Activated CD4-positive, alpha-beta T cell treated with anti-CD3 and anti-CD28 coated beads, Interleukin-2, Interleukin-4, amounts not matched to agents 100 ng/mL and 50 ng/mL, durations not matched to agents 16 hours and 8 hours (primary cell): ENCODE data around the gene GAS1.

Experiments
- DNase-seq: peaks from one replicate; pipeline ENCODE4 v3.0.0-alpha.2; 2020; ENCODE audit warnings: low spot score

GAS1 gene

GRCh38 chr9:86947146-86948073 lies at the start of gene GAS1:
Gene GAS1, minus strand, starts transcription at chr9:86947506. Its CDS starts 727 bp downstream, at chr9:86946779.
- peak; percentile 68 for DNase-seq

DNA sequence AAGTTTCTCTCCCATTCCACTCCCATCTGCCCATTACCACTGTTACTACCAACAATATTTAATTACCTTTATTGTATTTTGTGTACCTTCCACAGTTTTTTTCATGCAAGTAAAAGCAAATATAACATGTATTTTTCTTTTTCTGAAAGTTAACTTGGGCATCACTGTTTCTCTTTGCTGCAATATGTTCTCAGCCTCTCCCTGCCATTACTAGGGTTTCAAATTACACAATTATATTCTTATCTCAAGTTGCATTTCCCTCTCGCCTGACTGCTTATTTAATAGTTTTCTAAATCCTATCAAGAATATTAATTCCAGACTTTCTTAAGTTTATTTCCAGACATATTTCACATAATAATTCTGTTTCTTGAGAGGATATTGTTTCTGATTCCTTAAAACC lies 46.9 kb upstream of the GAS1 start:
- no peak for DNase-seq

- no peak for DNase-seq
Measured at GRCh38 chr9:86993830-86994229, 46.5 kb upstream of the GAS1 start.

DNA sequence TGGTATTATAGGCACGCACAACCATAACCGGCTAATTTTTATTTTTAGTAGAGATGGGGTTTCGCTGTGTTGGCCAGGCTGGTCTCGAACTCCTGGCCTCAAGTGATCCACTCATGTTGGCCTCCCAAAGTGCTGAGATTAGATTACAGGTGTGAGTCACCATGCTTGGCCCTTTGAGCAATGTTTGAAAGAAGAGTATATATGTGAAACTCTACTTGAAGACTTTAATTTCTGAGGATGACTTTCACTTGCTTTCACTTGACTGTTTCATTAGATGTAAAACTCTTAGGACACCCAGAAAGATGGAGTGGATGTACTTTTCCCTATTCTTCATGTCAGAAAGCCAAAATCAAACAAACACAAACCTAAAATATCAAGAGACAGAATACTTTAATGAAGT lies 43.8 kb upstream of the GAS1 start:
- DNase-seq, result no peak

DNA sequence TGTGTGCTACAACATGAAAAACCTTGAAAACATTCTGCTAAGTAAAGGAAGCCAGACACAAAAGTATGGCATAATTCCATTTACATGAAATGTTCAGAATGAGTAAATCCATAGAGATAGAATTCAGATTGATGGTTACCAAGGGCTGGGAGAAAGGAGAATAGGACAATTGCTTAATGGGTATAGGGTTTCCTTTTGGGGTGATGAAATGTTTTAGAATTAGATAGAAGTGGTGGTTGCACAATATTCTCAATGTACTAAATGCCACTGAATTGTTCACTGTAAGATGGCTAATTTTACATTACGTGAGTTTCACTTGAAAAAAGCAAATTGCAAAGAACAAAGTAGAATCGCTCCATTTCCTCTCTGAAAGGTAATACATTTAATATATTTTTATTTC lies 43.0 kb upstream of the GAS1 start:
- DNase-seq, result no peak

DNA sequence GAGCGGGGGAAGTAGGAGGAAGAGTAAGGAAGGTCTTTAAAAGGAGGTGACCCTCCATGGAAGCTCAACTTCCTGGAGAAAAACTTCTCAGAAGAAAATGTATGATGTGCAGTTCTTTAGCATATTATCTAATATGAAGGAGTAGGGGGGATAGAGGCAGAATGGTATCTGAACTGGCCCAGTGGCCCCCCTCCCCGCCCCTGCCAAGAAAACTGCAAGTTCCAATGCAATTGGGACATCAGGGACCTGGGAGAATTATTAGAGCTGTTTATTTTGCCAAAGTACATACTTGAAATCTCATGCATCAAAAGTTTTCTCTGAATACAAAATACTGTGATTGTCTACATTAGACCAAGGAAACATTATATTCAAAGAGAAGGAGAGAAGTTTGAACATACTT lies 40.6 kb upstream of the GAS1 start:
- DNase-seq, result no peak

DNA sequence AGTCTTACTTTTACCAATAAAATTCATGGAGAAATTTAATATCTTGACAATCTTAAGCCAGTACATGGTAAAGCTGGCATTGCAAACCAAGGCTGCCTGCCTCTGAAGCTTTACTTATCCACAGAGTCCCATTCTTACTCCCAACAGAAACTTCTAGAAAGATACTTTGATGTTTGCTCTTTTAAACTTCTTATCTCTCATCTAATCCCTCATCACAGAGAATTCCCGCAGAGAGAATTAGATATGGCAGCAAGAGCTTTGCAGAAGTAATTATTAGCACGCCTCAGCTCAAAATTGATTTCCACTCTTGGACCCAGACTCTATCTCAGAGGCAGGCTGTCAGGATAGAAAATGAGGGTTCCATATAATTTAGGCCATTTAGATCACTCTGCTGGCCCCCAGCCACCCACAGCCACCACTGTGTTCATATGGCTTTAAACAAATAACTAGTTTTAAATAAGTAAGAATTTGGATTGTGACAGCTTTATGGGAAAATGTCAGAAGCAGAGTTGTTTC lies 37.9 kb upstream of the GAS1 start:
- no peak for DNase-seq

DNA sequence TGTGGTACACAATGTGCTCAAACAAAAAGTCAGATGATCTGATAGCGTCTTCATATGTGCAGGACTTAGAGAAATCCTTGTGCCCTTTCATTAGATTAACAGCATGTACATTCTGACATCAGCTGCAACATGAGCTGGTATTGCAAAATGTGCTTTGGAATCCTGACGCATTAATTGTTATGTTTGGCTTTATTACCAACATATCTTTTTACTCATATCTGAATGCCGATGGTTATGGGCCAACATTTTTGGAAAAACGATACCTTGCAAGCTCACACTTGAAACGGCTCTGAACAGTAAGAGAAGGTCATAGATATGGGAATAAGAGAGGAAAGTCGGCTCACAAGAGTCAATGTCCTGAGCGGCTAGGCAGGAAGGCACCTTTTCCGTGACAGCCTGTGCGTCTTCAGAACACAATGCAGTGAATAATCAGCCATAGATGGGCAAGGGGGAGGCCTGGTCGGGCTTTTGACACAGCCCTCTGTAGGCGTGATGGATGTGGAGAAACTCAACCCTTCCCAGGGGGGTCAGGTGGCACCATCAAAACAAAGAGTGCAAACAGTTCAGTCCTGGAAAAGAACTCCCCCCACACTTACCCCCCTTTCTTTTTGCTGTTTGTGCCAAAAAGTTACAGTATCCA lies 36.4 kb upstream of the GAS1 start:
- DNase-seq, result no peak

DNA sequence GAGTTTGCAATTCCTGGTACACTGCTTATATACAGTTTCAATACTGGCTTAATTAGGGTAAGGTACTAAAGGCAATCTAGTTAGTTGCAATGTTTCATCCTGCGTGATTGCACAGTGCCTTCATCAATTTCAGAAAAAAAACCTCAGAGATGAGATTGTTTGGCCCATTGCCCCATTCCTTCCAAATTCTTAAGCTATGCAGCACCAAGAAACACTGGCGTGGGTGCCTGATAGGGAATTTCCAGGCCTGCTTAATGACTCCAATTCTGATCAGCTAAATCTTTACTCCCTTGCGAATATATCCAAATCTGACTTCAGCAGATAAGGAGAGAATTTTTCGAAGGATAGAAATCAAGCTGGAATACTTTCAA lies 35.9 kb upstream of the GAS1 start:
- DNase-seq, result no peak

DNA sequence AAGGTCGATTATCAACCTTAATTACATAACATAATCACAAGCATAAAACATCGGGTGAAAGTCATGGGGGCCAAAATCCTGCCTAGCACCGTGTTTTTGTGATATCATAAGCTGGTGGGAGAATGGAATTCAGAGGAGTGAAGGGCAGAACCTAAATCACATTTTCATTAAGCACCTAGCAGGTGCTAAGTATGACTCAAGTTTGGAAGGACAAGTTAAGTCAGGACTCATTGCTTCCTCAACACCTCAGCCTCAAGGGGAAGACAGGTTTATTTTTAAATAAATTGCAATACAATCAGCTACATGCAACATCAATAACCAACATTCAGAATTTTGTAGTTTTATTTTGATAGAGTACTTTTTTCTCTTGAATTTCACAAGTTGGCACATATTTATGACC lies 33.5 kb upstream of the GAS1 start:
- no peak for DNase-seq

- DNase-seq, result no peak
Measured at GRCh38 chr9:86979657-86980056, 32.4 kb upstream of the GAS1 start.

DNA sequence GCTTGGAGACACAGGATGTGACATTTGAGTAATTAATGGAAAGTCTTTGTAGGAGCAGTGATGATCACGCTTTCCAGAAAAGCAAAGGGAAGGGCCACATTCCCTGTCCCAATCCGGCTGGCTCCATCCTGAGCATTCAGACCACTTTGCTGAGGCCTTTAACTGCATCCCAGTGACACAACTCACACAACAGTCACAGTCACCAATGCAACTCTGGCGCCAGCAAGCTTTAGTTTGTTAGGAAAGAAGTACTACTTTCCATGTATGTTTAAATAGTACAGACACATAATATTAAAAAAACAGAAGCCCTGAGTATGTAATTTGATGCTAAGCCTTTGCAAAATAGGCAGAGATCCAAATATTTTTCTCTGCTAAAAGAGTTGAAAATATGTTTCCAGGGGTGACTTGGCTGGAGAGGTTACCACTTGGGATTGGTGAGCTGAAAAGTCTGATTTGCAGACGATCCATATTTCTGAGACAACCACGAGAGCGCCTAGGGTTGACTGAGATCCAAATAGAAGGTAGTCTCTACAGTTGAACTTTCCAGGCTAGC lies 31.7 kb upstream of the GAS1 start:
- DNase-seq, result no peak

DNA sequence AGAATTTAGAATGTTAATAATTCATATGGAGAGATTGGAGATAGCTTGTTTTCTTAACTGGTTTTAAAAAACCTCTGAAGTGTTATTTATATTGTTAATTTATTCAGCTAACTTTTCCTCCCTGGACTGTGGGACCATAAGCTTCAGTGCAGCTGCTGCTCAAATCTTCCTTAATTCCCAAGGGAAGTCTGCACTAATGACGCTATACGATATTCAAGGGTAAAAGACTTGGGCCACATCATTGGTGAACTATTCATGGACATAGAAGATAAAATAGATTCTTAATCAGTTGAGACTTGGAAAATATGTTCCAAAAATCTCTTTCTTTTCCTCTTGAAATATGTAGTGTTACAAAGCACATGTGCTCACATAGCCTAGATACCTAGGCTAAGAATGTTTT lies 31.1 kb upstream of the GAS1 start:
- DNase-seq, result no peak

DNA sequence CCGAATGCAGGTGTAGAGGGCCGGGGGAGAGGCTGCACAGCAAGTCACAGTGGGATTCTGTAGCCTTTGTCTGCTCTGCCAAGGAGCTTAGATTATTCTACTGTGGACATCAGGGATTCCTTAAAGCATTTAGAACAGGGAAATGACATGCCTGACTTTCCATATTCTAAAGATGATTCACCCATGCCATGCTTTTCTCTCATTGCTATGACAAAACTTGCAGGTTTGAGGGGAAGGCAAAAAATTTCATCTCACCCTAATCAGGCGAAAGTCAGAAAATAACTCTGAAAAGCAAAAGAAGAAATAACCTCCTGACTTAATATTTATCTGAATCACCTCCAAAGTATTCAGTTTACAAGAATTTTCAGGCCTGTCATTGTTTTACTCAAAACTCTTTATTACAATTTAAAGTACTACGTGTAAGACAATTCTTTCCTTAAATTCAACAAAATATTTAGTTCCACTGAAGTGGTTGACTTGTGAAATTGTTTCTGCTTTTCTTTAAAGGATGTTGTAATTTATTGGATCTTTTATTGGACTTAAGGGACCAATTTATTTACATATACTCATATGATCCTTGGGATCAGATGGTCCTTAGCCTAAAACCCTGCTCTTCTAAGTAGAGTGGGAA lies 30.0 kb upstream of the GAS1 start:
- no peak for DNase-seq

GRCh38 chr9:86975606-86976005 lies 28.3 kb upstream of the GAS1 start:
- no peak for DNase-seq

GRCh38 chr9:86975036-86975435 lies 27.7 kb upstream of the GAS1 start:
- DNase-seq, result no peak

- no peak for DNase-seq
Measured at GRCh38 chr9:86974421-86974820, 27.1 kb upstream of the GAS1 start.

DNA sequence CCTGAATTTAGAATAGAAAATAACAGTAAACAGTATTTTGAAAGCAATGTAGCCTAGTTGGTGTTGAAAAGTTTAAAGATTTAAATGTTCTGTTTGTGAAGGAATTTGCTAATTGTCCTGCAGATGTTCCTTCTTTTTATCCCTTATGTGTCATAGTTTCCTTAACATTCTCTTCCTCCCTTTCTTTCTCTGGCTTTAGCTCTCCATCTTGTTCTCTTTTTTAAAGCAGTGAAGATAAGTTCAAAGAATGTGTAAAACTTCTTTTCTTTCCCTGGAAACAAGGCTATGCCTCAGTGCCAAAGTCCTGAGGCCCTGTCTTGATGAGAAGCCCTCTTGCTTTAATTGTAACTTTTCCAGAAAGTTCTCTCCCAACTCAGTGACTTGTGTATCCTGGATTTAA lies 24.4 kb upstream of the GAS1 start:
- DNase-seq, result no peak

DNA sequence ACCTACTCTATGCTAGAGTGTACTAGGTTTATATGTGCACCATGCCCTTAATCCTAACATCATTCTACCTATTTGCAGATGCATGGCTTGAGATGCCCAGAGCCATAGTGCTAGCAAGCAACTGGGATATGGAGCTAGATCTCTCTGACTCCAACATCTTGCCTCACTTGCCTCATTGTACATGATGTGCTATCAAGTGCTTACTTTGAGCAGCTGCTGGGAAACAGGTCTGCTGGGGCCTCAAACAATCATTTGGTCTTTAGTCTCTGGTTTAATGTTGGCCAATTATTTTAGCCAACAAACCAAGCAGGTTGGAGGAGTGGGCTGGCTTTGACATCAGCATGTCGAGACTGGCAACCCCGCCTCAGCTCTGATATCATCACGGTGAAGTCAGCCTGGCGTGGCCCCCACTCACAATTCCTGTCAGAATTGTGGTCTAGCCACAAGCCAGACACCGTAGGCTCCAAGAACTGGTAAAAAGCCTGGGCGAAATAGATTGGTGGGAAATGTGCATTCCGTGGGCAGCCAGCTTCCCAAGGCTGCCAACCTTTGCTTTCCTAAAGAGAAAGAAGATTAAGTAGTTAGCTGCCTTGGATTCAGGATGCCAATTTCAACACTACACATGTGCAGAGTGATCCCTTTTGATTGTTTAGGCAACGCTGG lies 21.1 kb upstream of the GAS1 start:
- DNase-seq, result no peak

DNA sequence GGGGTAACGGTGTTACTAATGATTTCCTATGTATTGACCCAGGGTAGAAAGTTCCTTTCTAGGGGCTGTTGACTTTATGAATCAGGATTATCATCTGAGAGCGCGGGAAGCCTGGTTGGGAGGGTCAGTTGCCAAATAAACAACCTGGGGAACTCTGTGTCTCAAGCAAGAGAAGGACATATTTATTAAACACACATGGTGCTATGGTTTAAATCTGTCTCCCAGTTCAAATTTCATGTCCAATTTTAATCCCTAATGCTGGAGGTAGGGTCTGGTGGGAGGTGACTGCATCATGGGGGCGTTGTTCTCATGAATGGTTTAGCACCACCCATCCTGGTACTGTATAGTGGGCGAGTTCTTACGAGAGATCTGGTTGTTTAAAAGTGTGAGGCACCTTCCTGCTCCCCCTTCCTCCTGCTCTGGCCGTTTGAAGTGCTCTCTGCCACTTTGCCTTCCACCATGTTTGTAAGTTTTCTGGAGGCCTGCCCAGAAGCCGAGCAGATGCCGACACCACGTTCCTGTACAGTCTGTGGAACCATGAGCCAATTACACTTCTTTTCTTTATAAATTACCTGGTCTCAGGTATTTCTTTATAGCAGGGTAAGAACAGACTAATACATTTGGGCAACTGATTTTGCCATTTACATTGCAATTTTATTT lies 19.7 kb upstream of the GAS1 start:
- no peak for DNase-seq

DNA sequence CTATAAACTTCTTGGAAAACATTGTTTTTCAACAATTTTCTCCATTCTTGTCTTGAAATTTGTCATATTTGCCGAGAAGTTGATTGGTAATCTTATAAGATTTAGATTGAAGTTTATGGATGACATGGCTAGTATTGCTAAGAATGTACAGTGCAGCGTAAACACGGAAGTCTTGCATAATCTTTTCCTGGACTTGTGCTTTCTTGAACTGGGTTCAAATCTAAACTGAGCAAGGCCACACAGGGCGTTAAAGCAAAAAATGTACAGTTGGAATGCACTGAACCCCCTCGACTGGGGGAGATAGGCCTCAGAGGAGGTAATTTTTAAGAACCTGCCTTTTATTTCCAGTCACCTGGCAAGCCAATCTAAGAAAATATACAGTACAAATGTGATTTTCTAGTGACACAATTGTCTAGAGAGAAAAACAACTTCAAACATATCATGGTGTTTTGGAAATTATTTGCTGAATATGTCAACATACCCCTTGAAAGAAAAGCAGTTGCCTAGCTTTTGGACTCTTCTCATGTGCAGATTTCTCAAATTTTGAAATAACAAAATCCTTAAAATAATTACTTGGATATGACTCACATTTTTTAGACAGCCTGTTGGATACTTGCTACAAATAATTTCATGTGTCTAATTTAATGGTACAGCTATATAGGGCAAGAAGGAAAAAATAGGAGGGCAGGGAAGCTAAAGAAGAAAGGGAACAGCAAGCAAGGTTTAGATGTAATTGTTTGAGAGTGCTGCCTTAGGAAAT lies 18.5 kb upstream of the GAS1 start:
- no peak for DNase-seq
